Endometrium (tissue), 2 donors: ENCODE data around the gene DDX6.
"Not testable (repeated sequence)": the region's sequence is repeated elsewhere in the genome, so short reads cannot be mapped to it uniquely, and the experiment has no call there.

Experiments used
- FAIRE-seq: peaks from 2 replicates; lab custom pipeline; 2012; peaks lifted over from hg19 to GRCh38; lab: Jason Lieb, UNC
- donor health status: control.
- donor health status: control.

Gene DDX6

GRCh38 chr11:118790357-118791110 is 430 bp downstream of the DDX6 start:
- FAIRE-seq, result no peak

- FAIRE-seq, result no peak
These were observed 1.2 kb downstream of the DDX6 start for GRCh38 chr11:118789501-118790356.

- FAIRE-seq, result no peak
These were observed 4.3 kb downstream of the DDX6 start for GRCh38 chr11:118786657-118787056.

GRCh38 chr11:118785362-118785761 is 5.6 kb downstream of the DDX6 start:
- no peak for FAIRE-seq

GRCh38 chr11:118783724-118784495 is 7.1 kb downstream of the DDX6 start:
- no peak for FAIRE-seq

GRCh38 chr11:118783324-118783723 is 7.6 kb downstream of the DDX6 start:
- FAIRE-seq, result not testable (repeated sequence)

GRCh38 chr11:118778898-118779297 is 12.1 kb downstream of the DDX6 start:
- FAIRE-seq, result no peak

GRCh38 chr11:118774032-118774431 is 16.9 kb downstream of the DDX6 start:
- FAIRE-seq, result no peak

- no peak for FAIRE-seq
These were observed 19.2 kb downstream of the DDX6 start for GRCh38 chr11:118771547-118772288.

GRCh38 chr11:118768690-118769089 is 22.3 kb downstream of the DDX6 start:
- no peak for FAIRE-seq

- no peak for FAIRE-seq
These were observed 24.9 kb downstream of the DDX6 start for GRCh38 chr11:118766035-118766434.

GRCh38 chr11:118765095-118765691 is 25.8 kb downstream of the DDX6 start:
- FAIRE-seq, result not testable (repeated sequence)

GRCh38 chr11:118763041-118763440 is 27.9 kb downstream of the DDX6 start:
- FAIRE-seq, result no peak

- FAIRE-seq, result not testable (repeated sequence)
These were observed 29.0 kb downstream of the DDX6 start for GRCh38 chr11:118761981-118762380.

GRCh38 chr11:118757876-118758399 is 33.0 kb downstream of the DDX6 start:
- no peak for FAIRE-seq

- FAIRE-seq, result no peak
These were observed 38.3 kb downstream of the DDX6 start for GRCh38 chr11:118752654-118753053.

- FAIRE-seq, result no peak
These were observed 41.5 kb downstream of the DDX6 start for GRCh38 chr11:118749429-118749828.

GRCh38 chr11:118748056-118748455 is 42.9 kb downstream of the DDX6 start:
- FAIRE-seq, result no peak

- no peak for FAIRE-seq
These were observed 43.9 kb downstream of the DDX6 start for GRCh38 chr11:118746988-118747585.

- FAIRE-seq, result no peak
These were observed 46.9 kb downstream of the DDX6 start for GRCh38 chr11:118744046-118744445.

- FAIRE-seq, result no peak
These were observed 48.7 kb downstream of the DDX6 start for GRCh38 chr11:118742304-118742703.
